HG03575 (cell line): Measurements from ENCODE around the gene RPS24.
"Not testable (repeated sequence)": the region's sequence is repeated elsewhere in the genome, so short reads cannot be mapped to it uniquely, and the experiment has no call there.

Experiments used
- ATAC-seq: cut with Tn5 transposase; IDR thresholded peaks from one replicate; pipeline ENCODE4 v1.9.1; 2021; ENCODE audit not compliant: unreplicated experiment, insufficient number of reproducible peaks, low FRiP score; ENCODE audit errors: extremely low read depth

Gene RPS24

GRCh38 chr10:78033637-78034470 lies at the start of gene RPS24:
RPS24 (plus strand) TSS chr10:78033863; CDS start chr10:78033902, 39 bp downstream.
- peak; percentile 61 for ATAC-seq

- no peak for ATAC-seq
These were observed 48.7 kb upstream of the RPS24 start for GRCh38 chr10:77984986-77985385.

- no peak for ATAC-seq
These were observed 45.9 kb upstream of the RPS24 start for GRCh38 chr10:77987671-77988255.

- ATAC-seq = no peak
These were observed 44.5 kb upstream of the RPS24 start for GRCh38 chr10:77989081-77989724.

- no peak for ATAC-seq
These were observed 40.0 kb upstream of the RPS24 start for GRCh38 chr10:77993620-77994019.

- ATAC-seq = not testable (repeated sequence)
These were observed 34.9 kb upstream of the RPS24 start for GRCh38 chr10:77998780-77999179.

- no peak for ATAC-seq
These were observed 33.5 kb upstream of the RPS24 start for GRCh38 chr10:78000206-78000605.

- no peak for ATAC-seq
These were observed 32.6 kb upstream of the RPS24 start for GRCh38 chr10:78000956-78001472.

- ATAC-seq = no peak
These were observed 30.9 kb upstream of the RPS24 start for GRCh38 chr10:78002541-78003288.

- no peak for ATAC-seq
These were observed 29.2 kb upstream of the RPS24 start for GRCh38 chr10:78004215-78005026.

- ATAC-seq = no peak
These were observed 26.5 kb upstream of the RPS24 start for GRCh38 chr10:78007172-78007571.

- no peak for ATAC-seq
These were observed 24.0 kb upstream of the RPS24 start for GRCh38 chr10:78009662-78010061.

- no peak for ATAC-seq
These were observed 23.4 kb upstream of the RPS24 start for GRCh38 chr10:78010278-78010677.

- ATAC-seq = no peak
These were observed 22.6 kb upstream of the RPS24 start for GRCh38 chr10:78011065-78011464.

- ATAC-seq = no peak
These were observed 20.1 kb upstream of the RPS24 start for GRCh38 chr10:78013564-78013963.

- no peak for ATAC-seq
These were observed 18.1 kb upstream of the RPS24 start for GRCh38 chr10:78015546-78015945.

- ATAC-seq = no peak
These were observed 15.8 kb upstream of the RPS24 start for GRCh38 chr10:78017856-78018255.

- ATAC-seq = no peak
These were observed 14.4 kb upstream of the RPS24 start for GRCh38 chr10:78019264-78019663.
